Calu3 (cell line): ENCODE data around the gene LSM10. TPM values are rescaled to one million over a fixed set of nuclear protein-coding genes. Genes with fewer than 3 reads are reported as not detected.

Experiments
- BruUV-seq: library from RNA; stranded (reverse); fragments of 400-500 nt; replicated peaks from 2 replicates; lab custom pipeline; 2021; lab: Mats Ljungman, UMichigan
- CTCF ChIA-PET: fragments of 300-600 bp; sonication (Branson Sonifier 250); formaldehyde crosslinking; loops from one replicate; lab custom pipeline; 2022; ENCODE audit warnings: antibody characterized with exemption; lab: Charles Lee
- DNase-seq: peaks from one replicate; pipeline ENCODE4 v3.0.0; 2022
- H3K27ac Mint-ChIP-seq: one replicate; pipeline ENCODE4 v1.8.0; 2022; ENCODE audit warnings: mixed read lengths; ENCODE audit not compliant: unreplicated experiment
- H3K27me3 Mint-ChIP-seq: one replicate; pipeline ENCODE4 v1.8.0; 2022; ENCODE audit warnings: mixed read lengths; ENCODE audit not compliant: unreplicated experiment
- H3K36me3 Mint-ChIP-seq: one replicate; pipeline ENCODE4 v1.8.0; 2022; ENCODE audit warnings: mild to moderate bottlenecking, moderate library complexity, mixed read lengths; ENCODE audit not compliant: insufficient read depth, unreplicated experiment
- H3K4me1 Mint-ChIP-seq: one replicate; pipeline ENCODE4 v1.8.0; 2022; ENCODE audit warnings: mild to moderate bottlenecking, low read depth, mixed read lengths; ENCODE audit not compliant: unreplicated experiment
- H3K4me3 Mint-ChIP-seq: one replicate; pipeline ENCODE4 v1.8.0; 2022; ENCODE audit warnings: mild to moderate bottlenecking, low read depth, moderate library complexity, mixed read lengths; ENCODE audit not compliant: unreplicated experiment
- H3K9me3 Mint-ChIP-seq: one replicate; pipeline ENCODE4 v1.8.0; 2022; ENCODE audit warnings: low read depth, mixed read lengths; ENCODE audit not compliant: unreplicated experiment
- intact Hi-C: fragments of 100-400 bp; cut with micrococcal nuclease; formaldehyde crosslinking; loops from one replicate; pipeline ENCODE4 v1.10.0; 2022; ENCODE audit not compliant: unreplicated experiment
- total RNA-seq: library from RNA; stranded (reverse); gene quantifications from 2 replicates; pipeline ENCODE4 v1.2.3, GENCODE V29; 2022
- TF ChIP-seq, protein P1 (sequence below): fragments of 200-600 bp; IDR thresholded peaks from one replicate; pipeline ENCODE4 v1.8.0; 2022; ENCODE audit warnings: antibody characterized with exemption; ENCODE audit not compliant: unreplicated experiment

The LSM10 gene
- total RNA-seq, 1 experiment from 2014 or later: 35.2 TPM

DNA sequence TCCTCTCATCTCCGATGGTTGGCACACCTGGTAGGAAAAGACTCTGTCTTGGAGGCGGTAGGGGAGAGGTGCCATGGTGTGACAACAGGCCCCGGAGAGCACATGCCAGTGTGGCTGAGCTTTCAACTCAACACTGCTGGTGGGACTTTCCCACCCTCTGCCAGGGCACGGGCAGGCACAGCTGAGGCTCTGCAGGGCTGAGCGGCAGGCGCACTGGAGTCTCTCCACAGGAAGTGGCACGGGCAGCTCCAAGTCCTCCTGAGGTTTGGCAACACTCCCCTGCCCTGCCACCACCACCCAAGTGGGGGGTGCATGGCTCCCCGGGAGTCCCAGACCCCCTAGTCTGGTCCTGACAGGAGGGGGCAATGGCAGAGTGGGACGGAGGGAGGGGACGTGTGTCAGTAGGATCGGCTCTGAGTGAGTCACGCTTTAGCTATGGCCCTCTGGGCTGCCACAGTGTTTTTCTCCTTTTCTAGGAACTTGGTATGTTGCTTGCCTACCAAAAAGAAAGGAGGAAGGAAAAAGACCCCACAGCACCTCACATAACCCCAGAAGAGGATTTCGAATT is 47.0 kb downstream of the LSM10 start:
- no peaks in the 10 kb centered on the region for H3K9me3 Mint-ChIP-seq
- H3K27ac Mint-ChIP-seq: peak overlapping the region; percentile 92
- intact Hi-C loops: loop anchor here (2.0 kb wide), 2 partner anchors 18 to 70 kb away; no protein-coding TSS in a partner anchor
- no peaks in the 10 kb centered on the region for H3K27me3 Mint-ChIP-seq
- peak overlapping the region; percentile 32 for H3K4me3 Mint-ChIP-seq
- no TSS peak for BruUV-seq
- peak; percentile 76 for DNase-seq
- CTCF ChIA-PET: interaction anchor here (0.9 to 3.4 kb wide), 5 partner anchors 9 to 216 kb away, joined by 5 to 22 read pairs (median 10); no protein-coding TSS in a partner anchor
- peaks cover 79% of the 10 kb centered on the region for H3K36me3 Mint-ChIP-seq
- H3K4me1 Mint-ChIP-seq: peaks cover 36% of the 10 kb centered on the region
- TF ChIP-seq, protein P1, sequence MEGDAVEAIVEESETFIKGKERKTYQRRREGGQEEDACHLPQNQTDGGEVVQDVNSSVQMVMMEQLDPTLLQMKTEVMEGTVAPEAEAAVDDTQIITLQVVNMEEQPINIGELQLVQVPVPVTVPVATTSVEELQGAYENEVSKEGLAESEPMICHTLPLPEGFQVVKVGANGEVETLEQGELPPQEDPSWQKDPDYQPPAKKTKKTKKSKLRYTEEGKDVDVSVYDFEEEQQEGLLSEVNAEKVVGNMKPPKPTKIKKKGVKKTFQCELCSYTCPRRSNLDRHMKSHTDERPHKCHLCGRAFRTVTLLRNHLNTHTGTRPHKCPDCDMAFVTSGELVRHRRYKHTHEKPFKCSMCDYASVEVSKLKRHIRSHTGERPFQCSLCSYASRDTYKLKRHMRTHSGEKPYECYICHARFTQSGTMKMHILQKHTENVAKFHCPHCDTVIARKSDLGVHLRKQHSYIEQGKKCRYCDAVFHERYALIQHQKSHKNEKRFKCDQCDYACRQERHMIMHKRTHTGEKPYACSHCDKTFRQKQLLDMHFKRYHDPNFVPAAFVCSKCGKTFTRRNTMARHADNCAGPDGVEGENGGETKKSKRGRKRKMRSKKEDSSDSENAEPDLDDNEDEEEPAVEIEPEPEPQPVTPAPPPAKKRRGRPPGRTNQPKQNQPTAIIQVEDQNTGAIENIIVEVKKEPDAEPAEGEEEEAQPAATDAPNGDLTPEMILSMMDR: no peak

DNA sequence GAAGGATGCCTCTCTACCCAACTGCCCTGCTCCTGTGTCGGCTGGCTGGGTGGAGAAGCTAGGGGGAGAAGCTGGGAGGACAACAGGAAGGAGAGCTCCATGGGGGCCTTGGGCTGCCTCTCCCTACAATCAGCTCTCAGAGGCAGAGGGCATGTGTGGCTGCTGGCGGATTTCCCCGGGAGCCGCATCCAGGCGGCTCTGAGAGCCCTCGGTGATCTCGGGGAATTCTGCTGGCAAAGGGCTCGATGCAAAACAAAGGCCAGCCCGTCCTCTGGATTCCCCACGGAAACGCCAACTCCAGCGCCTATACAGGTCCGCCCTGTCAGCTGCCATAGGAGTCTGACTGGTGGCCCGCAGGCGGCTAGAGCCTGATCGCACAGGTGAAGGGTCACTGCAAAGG is 47.9 kb downstream of the LSM10 start:
- H3K4me1 Mint-ChIP-seq: peaks cover 30% of the 10 kb centered on the region

DNA sequence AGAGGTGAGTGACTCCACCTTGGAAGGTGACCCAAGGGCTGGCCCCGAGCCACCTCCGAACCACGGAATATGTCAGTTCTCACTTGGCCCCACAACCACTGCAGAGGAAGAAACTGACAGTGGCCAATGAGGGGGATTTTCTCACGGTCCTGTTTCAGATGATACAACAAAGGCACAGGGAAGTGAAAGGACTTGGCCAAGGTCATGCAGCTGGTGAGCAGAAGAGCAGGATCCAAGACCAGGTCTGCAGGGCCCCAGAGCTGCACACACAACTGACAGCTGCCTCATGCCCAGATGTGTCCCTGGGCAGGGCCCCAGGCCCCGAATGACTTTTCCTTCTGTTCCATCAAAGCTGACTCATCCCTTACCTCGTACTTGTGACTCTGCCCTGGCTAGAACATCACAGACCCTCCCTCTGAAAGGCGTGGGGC is 48.5 kb downstream of the LSM10 start:
- Mint-ChIP-seq H3K4me1 (peaks cover 30% of the 10 kb centered on the region), H3K4me3 (no peak overlapping the region), H3K36me3 (peaks cover 78% of the 10 kb centered on the region), H3K9me3 (no peaks in the 10 kb centered on the region), H3K27ac (no peak overlapping the region), H3K27me3 (no peaks in the 10 kb centered on the region)
- no peak for DNase-seq
- no TSS peak for BruUV-seq
- TF ChIP-seq, protein P1: no peak
- intact Hi-C loops: no loop called here
- CTCF ChIA-PET: no interaction called here

More for the DNA sequence above, 47.9 kb downstream of the LSM10 start:
- intact Hi-C loops: loop anchor here (2.0 kb wide), 2 partner anchors 19 to 71 kb away; no protein-coding TSS in a partner anchor
- Mint-ChIP-seq H3K36me3 (peaks cover 82% of the 10 kb centered on the region), H3K27ac (no peak overlapping the region), H3K9me3 (no peaks in the 10 kb centered on the region), H3K27me3 (no peaks in the 10 kb centered on the region), H3K4me3 (no peak overlapping the region)
- CTCF ChIA-PET: interaction anchor here (0.6 to 3.4 kb wide), 2 partner anchors 37 to 185 kb away, joined by 3 to 12 read pairs; no protein-coding TSS in a partner anchor
- no peak for DNase-seq
- BruUV-seq: no TSS peak
- TF ChIP-seq, protein P1: no peak

DNA sequence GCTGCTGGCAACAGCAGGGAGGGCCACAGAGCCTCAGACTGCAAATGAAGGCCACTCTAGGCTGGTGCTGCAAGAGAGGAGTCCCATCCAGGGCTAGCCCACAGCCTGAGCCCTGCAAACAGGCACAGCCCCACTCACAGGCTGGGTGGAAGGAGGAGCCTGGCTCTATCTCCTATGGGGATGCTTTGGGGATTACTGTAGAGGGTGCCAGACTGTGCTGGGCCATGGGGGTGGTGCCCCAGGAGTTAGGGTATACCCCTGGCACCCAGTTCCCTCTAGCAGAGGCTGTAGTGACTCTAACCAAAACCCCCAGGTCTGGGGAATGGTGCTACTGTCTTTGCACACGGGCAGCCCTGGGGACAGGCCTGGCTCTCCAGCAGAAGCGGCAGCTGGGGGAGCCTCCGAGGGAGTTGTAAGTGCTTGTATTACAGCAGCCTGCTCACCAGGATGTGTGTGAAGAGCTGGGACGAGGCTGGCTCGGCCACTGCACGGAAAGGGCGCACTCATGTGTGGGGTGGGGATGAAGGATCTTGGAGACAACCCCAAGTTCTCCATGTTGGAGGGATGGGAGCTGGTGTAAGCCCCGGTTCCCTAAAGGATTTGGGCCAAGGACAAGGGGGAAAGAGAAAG is 50.9 kb downstream of the LSM10 start:
- CTCF ChIA-PET: interaction anchor here (0.6 kb wide), 2 partner anchors 58 to 241 kb away, joined by 4 to 5 read pairs; no protein-coding TSS in a partner anchor

More for the DNA sequence above, 50.9 kb downstream of the LSM10 start:
- intact Hi-C loops: no loop called here
- Mint-ChIP-seq H3K36me3 (peaks cover 67% of the 10 kb centered on the region), H3K27ac (peak overlapping the region; percentile 60), H3K4me3 (no peak overlapping the region), H3K9me3 (no peaks in the 10 kb centered on the region), H3K4me1 (peaks cover 27% of the 10 kb centered on the region), H3K27me3 (no peaks in the 10 kb centered on the region)
- no peak for DNase-seq
- no TSS peak for BruUV-seq
- TF ChIP-seq, protein P1: no peak
